Fibroblast of the aortic adventitia (primary cell): ENCODE data around the gene SLFN12. TPM values are rescaled to one million over a fixed set of nuclear protein-coding genes. Genes with fewer than 3 reads are reported as not detected.
A peak's percentile ranks its signal among the peaks of the same experiment; 100 is the strongest.

Source experiments
- DNase-seq: peaks from one replicate; pipeline ENCODE4 v3.0.0-alpha.2; 2010; ENCODE audit warnings: low read depth
- H3K4me3 ChIP-seq: 2 replicates; pipeline ENCODE4 v1.5.1; 2011; ENCODE audit warnings: low read depth, mild to moderate bottlenecking, control low read depth, low read length, moderate library complexity
- total RNA-seq: library from RNA; depleted of rRNA; stranded (reverse); fragments of >200 nt; gene quantifications from 2 replicates; pipeline ENCODE4 v1.2.3, GENCODE V29; 2012; ENCODE audit warnings: low replicate concordance
- TF ChIP-seq, protein P1 (sequence below): IDR thresholded peaks from 2 replicates; pipeline ENCODE4 v1.5.1; 2011; ENCODE audit warnings: mild to moderate bottlenecking, low read length, control low read depth, inconsistent platforms; ENCODE audit not compliant: insufficient read depth

The SLFN12 gene
- 24.0 and 58.1 TPM in 2 replicates for total RNA-seq

DNA sequence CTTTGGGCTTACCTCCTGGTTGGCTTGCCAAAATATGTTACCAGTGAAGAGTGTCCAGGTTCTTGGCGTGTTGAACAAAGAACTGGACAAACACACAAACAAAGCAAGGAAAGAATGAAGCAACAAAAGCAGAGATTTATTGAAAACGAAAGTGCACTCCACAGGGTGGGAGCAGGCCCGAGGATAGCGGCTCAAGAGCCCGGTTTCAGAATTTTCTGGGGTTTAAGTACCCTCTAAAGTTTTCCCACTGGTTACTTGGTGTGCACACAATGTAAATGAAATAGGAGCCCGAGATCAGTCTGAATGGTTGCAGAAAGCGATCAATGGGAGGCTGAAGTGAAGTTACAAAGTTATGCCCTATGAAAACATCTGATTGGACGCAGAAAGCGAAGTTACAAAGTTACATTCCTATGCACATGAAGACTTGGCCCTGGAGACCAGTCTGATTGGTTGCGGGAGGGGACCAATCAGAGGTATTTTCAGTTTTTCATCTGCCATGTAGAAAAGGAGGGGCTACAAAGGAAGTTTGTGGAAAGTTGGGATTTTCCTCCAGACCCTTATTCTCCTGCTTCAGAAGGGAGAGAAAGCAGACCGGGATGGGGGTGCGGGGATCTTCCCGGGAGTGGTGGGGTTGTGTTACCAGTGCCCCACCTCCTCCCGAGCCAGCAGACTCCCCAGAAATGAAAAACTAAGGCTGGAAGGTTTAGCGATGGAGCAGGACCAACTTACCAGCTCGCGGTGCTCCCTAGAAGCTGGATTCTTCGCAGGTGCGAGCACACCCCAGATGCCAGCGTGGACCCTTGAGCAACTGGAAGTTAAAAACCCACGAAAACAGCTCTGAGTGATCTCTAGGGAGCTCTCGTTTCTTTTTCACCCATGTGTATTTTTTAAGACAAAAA lies at the start of gene SLFN12:
TSS of gene SLFN12 (minus strand) at position 325 of the 899 bp plus-strand sequence. CDS start 9,472 bp downstream, outside the sequence.
- TF ChIP-seq, protein P1, sequence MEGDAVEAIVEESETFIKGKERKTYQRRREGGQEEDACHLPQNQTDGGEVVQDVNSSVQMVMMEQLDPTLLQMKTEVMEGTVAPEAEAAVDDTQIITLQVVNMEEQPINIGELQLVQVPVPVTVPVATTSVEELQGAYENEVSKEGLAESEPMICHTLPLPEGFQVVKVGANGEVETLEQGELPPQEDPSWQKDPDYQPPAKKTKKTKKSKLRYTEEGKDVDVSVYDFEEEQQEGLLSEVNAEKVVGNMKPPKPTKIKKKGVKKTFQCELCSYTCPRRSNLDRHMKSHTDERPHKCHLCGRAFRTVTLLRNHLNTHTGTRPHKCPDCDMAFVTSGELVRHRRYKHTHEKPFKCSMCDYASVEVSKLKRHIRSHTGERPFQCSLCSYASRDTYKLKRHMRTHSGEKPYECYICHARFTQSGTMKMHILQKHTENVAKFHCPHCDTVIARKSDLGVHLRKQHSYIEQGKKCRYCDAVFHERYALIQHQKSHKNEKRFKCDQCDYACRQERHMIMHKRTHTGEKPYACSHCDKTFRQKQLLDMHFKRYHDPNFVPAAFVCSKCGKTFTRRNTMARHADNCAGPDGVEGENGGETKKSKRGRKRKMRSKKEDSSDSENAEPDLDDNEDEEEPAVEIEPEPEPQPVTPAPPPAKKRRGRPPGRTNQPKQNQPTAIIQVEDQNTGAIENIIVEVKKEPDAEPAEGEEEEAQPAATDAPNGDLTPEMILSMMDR, result no peak
- peak; percentile 98 for DNase-seq
- H3K4me3 ChIP-seq, result peak within 1 kb of the TSS; percentile 93

DNA sequence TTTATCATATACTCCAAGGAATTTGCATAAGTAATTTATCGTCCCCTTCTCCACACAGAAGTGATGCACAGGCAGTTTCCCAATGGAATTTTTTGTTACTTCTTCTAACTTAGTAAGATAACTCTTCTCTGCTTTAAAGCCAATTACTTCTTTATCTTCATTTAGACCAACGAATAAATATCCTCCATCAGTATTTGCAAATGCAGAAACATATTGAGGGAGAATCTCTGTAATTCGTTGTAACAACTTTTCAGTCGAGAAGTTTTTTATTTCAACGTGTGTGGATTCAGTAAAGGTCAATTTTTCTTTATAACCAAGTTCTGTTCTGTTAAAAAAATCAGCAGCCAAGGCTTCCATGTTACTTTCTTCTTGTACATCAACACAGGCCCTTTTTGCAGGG lies 47.0 kb upstream of the SLFN12 start:
- TF ChIP-seq, protein P1, result no peak
- no peak for DNase-seq

DNA sequence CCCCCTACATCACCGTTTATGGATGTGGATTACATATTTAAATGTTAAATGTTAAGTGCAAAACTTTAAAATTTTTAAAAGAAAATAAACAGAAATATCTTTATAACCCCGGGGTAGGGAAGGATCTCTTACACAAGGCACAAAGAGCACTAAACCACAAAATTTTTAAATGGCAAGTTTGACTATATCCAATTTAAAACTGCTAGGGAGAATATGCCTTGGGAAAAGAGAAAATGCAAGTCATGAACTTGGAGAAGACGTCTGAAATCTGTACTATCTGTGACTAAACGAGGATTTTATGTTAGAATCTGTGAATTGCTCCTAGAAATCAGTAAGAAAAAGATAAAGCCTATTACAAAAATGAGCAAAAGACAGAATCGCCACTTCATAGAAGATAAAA lies 44.9 kb upstream of the SLFN12 start:
- TF ChIP-seq, protein P1, result no peak
- H3K4me3 ChIP-seq, result no peak overlapping the region
- no peak for DNase-seq

More for the DNA sequence above, 47.0 kb upstream of the SLFN12 start:
- no peak overlapping the region for H3K4me3 ChIP-seq

DNA sequence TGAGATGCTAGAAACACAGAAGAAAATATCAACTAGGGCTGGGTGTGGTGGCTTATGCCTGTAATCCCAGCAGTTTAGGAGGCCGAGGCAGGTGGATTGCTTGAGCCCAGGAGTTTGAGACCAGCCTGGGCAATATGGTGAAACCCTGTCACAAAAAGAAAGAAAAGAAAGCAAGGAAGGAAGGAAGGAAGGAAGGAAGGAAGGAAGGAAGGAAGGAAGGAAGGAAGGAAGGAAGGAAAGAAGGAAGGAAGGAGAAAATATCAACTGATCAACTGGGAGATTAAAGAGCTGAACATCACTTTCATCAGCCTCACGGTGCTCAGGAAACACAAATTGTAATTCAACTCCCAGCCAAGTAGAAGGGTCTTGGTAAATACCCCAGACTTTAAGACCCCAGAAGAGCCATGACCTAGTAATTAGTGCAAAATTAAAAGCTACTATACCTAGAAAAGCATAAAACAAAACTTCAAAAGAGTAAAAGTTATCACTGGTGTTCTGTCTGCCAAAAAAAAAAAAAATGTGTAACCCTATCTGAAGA lies 44.1 kb upstream of the SLFN12 start:
- no peak overlapping the region for H3K4me3 ChIP-seq
- TF ChIP-seq, protein P1, result no peak
- no peak for DNase-seq

DNA sequence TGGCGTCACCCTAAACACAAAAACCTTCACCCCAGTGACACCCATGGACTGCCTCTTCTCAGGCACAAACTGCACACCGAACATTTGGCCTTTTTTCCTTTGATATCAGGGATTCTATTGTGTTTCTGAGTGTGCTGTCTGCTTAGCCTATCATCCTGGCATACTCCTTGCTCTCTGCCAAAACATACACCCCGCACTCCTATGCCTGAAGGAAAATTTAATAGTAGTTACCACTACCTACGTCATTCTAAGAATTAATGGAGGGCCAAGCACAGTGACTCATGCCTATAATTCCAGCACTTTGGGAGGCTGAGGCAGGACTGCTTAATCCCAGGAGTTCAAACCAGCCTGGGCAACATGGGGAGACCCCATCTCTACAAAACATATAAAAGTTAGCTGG lies 36.2 kb upstream of the SLFN12 start:
- no peak for DNase-seq
- H3K4me3 ChIP-seq, result no peak overlapping the region
- TF ChIP-seq, protein P1, result no peak

DNA sequence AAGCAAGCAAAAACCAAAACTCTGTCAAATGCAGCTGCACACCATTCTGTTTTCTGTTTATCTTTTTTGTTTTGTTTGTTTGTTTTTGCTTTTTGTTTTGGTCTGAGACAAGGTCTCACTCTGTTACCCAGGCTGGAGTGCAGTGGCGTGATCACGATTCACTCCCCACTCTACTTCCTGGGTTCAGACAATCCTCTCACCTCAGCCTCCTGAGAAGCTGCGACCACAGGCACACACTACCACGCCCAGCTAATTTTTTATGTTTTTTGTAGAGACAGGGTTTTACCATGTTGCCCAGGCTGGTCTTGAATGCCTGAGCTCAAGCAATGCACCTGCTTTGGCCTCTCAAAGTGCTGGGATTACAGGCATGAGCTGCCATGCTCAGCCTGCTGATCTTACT lies 35.5 kb upstream of the SLFN12 start:
- no peak for DNase-seq
- no peak overlapping the region for H3K4me3 ChIP-seq
- TF ChIP-seq, protein P1, result no peak
